ENCODE data around the gene DLG1.

DNA sequence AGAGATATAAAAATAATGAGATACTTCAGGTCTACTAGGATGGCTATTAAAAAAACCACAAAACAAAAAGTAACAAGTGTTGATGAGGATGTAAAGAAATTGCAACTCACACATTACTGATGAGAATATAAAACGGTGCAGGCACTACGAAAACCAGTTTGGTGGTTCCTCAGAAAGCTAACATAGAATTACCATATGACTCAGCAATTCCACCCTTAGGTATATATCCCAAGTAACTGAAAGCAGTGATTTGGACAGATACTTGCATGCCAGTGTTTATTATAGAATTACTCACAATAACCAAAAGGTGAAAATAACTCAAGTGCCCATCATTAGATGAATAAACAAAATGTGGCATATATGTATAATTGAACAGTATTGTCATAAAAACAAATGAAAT lies 181.3 kb downstream of the DLG1 start:
- TF ChIP-seq POLR2A (IDR thresholded peaks at IDR 0.05; ENCODE audit: borderline replicate concordance, extremely low read depth, insufficient read depth, insufficient read length), result no peak
- no peak for TF ChIP-seq EGR1 (IDR thresholded peaks at IDR 0.05; ENCODE audit: low read depth)
- TF ChIP-seq, protein P1, sequence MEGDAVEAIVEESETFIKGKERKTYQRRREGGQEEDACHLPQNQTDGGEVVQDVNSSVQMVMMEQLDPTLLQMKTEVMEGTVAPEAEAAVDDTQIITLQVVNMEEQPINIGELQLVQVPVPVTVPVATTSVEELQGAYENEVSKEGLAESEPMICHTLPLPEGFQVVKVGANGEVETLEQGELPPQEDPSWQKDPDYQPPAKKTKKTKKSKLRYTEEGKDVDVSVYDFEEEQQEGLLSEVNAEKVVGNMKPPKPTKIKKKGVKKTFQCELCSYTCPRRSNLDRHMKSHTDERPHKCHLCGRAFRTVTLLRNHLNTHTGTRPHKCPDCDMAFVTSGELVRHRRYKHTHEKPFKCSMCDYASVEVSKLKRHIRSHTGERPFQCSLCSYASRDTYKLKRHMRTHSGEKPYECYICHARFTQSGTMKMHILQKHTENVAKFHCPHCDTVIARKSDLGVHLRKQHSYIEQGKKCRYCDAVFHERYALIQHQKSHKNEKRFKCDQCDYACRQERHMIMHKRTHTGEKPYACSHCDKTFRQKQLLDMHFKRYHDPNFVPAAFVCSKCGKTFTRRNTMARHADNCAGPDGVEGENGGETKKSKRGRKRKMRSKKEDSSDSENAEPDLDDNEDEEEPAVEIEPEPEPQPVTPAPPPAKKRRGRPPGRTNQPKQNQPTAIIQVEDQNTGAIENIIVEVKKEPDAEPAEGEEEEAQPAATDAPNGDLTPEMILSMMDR (IDR thresholded peaks at IDR 0.05 in 2 of 3, conservative IDR thresholded peaks at IDR 0.05 in 1 of 3; ENCODE audit: borderline replicate concordance in 1 of 3, insufficient read depth in 1 of 3, low read depth in 2 of 3, low read length in 2 of 3), result no peak
- TF ChIP-seq POLR2AphosphoS5 (IDR thresholded peaks at IDR 0.05; ENCODE audit: low read depth, low read length), result no peak
- TF ChIP-seq YY1 (IDR thresholded peaks at IDR 0.05; ENCODE audit: extremely low read depth, insufficient replicate concordance, low read depth, low read length), result no peak
- TF ChIP-seq, protein P2, sequence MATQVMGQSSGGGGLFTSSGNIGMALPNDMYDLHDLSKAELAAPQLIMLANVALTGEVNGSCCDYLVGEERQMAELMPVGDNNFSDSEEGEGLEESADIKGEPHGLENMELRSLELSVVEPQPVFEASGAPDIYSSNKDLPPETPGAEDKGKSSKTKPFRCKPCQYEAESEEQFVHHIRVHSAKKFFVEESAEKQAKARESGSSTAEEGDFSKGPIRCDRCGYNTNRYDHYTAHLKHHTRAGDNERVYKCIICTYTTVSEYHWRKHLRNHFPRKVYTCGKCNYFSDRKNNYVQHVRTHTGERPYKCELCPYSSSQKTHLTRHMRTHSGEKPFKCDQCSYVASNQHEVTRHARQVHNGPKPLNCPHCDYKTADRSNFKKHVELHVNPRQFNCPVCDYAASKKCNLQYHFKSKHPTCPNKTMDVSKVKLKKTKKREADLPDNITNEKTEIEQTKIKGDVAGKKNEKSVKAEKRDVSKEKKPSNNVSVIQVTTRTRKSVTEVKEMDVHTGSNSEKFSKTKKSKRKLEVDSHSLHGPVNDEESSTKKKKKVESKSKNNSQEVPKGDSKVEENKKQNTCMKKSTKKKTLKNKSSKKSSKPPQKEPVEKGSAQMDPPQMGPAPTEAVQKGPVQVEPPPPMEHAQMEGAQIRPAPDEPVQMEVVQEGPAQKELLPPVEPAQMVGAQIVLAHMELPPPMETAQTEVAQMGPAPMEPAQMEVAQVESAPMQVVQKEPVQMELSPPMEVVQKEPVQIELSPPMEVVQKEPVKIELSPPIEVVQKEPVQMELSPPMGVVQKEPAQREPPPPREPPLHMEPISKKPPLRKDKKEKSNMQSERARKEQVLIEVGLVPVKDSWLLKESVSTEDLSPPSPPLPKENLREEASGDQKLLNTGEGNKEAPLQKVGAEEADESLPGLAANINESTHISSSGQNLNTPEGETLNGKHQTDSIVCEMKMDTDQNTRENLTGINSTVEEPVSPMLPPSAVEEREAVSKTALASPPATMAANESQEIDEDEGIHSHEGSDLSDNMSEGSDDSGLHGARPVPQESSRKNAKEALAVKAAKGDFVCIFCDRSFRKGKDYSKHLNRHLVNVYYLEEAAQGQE (IDR thresholded peaks at IDR 0.05; ENCODE audit: low read depth), result no peak
- no peak for TF ChIP-seq ZFX (IDR thresholded peaks at IDR 0.05)
- no peak for TF ChIP-seq EZH2 (IDR thresholded peaks at IDR 0.05)

Measured in HCT116 (cell line).